NCI-H446 (cell line): ENCODE measurements around the gene ROCK2.
A peak's percentile ranks its signal among the peaks of the same experiment; 100 is the strongest.
"Not testable (repeated sequence)": the region's sequence is repeated elsewhere in the genome, so short reads cannot be mapped to it uniquely, and the experiment has no call there.

Experiments
- DNase-seq, 2 experiments: peaks; one replicate each; lab custom pipeline; 2025; lab: John Stamatoyannopoulos, UW

ROCK2 gene

GRCh38 chr2:11340717-11341116 is 3.7 kb downstream of the ROCK2 start:
- no peak for DNase-seq

GRCh38 chr2:11339508-11340083 is 4.8 kb downstream of the ROCK2 start:
- no peak for DNase-seq

- no peak for DNase-seq
Observed at GRCh38 chr2:11338580-11338979, 5.9 kb downstream of the ROCK2 start.

GRCh38 chr2:11337909-11338308 is 6.5 kb downstream of the ROCK2 start:
- no peak for DNase-seq

- no peak for DNase-seq
Observed at GRCh38 chr2:11336189-11336588, 8.2 kb downstream of the ROCK2 start.

- DNase-seq = no peak
Observed at GRCh38 chr2:11333427-11334183, 10.8 kb downstream of the ROCK2 start.

- peak in 1 of 2 experiments; percentile 11 for DNase-seq
Observed at GRCh38 chr2:11332596-11332995, 11.8 kb downstream of the ROCK2 start.

GRCh38 chr2:11330457-11331142 is 13.8 kb downstream of the ROCK2 start:
- DNase-seq = no peak

- DNase-seq = no peak
Observed at GRCh38 chr2:11329776-11330175, 14.7 kb downstream of the ROCK2 start.

- DNase-seq = not testable (repeated sequence)
Observed at GRCh38 chr2:11328522-11328921, 15.9 kb downstream of the ROCK2 start.

GRCh38 chr2:11327871-11328270 is 16.6 kb downstream of the ROCK2 start:
- no peak for DNase-seq

- no peak for DNase-seq
Observed at GRCh38 chr2:11326677-11327211, 17.7 kb downstream of the ROCK2 start.

- no peak for DNase-seq
Observed at GRCh38 chr2:11325961-11326676, 18.3 kb downstream of the ROCK2 start.

GRCh38 chr2:11321847-11322246 is 22.6 kb downstream of the ROCK2 start:
- DNase-seq = no peak

GRCh38 chr2:11320698-11321492 is 23.5 kb downstream of the ROCK2 start:
- no peak for DNase-seq

GRCh38 chr2:11319939-11320338 is 24.5 kb downstream of the ROCK2 start:
- no peak for DNase-seq

GRCh38 chr2:11315074-11315705 is 29.2 kb downstream of the ROCK2 start:
- DNase-seq = no peak

- DNase-seq = no peak
Observed at GRCh38 chr2:11314487-11314886, 29.9 kb downstream of the ROCK2 start.

GRCh38 chr2:11312770-11313471 is 31.5 kb downstream of the ROCK2 start:
- DNase-seq = no peak

GRCh38 chr2:11311543-11311942 is 32.9 kb downstream of the ROCK2 start:
- no peak for DNase-seq
